Neural progenitor cell (in vitro differentiated cells): Measurements from ENCODE around the gene ZSWIM6. TPM values are rescaled to one million over a fixed set of nuclear protein-coding genes. Genes with fewer than 3 reads are reported as not detected.

Experiments used
- DNase-seq: peaks from one replicate; pipeline ENCODE4 v3.0.0-alpha.2; 2016; ENCODE audit warnings: low spot score
- H2AFZ ChIP-seq: fragments of 200-600 bp; sonication (generic); replicated peaks from 2 replicates; pipeline ENCODE4 v1.6.1; 2016; ENCODE audit warnings: antibody characterized with exemption
- H3F3A ChIP-seq: fragments of 200-600 bp; sonication (generic); 2 replicates; pipeline ENCODE4 v1.6.1; 2016; ENCODE audit warnings: antibody characterized with exemption, low read depth
- H3K27ac ChIP-seq: fragments of 200-600 bp; sonication (generic); 2 replicates; pipeline ENCODE4 v1.5.1; 2016; ENCODE audit warnings: mild to moderate bottlenecking
- H3K27me3 ChIP-seq: fragments of 200-600 bp; sonication (generic); 2 replicates; pipeline ENCODE4 v1.6.1; 2016; ENCODE audit warnings: mild to moderate bottlenecking, moderate library complexity
- H3K36me3 ChIP-seq: fragments of 200-600 bp; sonication (generic); 2 replicates; pipeline ENCODE4 v1.5.1; 2016
- H3K4me1 ChIP-seq: fragments of 200-600 bp; sonication (generic); 2 replicates; pipeline ENCODE4 v1.6.1; 2016; ENCODE audit warnings: mixed run types
- H3K4me2 ChIP-seq: fragments of 200-600 bp; sonication (generic); 2 replicates; pipeline ENCODE4 v1.6.1; 2016
- H3K4me3 ChIP-seq: fragments of 200-600 bp; sonication (generic); 2 replicates; pipeline ENCODE4 v1.5.1; 2016
- H3K79me2 ChIP-seq: fragments of 200-600 bp; sonication (generic); 2 replicates; pipeline ENCODE4 v1.6.1; 2016; ENCODE audit warnings: low read depth
- H3K9ac ChIP-seq: fragments of 200-600 bp; sonication (generic); 2 replicates; pipeline ENCODE4 v1.6.1; 2016
- H3K9me3 ChIP-seq: fragments of 200-600 bp; sonication (generic); 2 replicates; pipeline ENCODE4 v1.5.1; 2016; ENCODE audit warnings: low read depth
- H4K20me1 ChIP-seq: fragments of 200-600 bp; sonication (generic); 2 replicates; pipeline ENCODE4 v1.6.1; 2016; ENCODE audit warnings: low read depth
- H3K27ac Mint-ChIP-seq: 3 replicates; pipeline ENCODE4 v1.8.0; 2021; ENCODE audit warnings: mixed read lengths
- H3K27me3 Mint-ChIP-seq: 2 replicates; pipeline ENCODE4 v1.8.0; 2022; ENCODE audit warnings: low read depth, mild to moderate bottlenecking, inconsistent platforms, moderate library complexity, mixed read lengths; ENCODE audit not compliant: insufficient read depth
- H3K36me3 Mint-ChIP-seq: 3 replicates; pipeline ENCODE4 v1.8.0; 2021; ENCODE audit warnings: mixed read lengths
- H3K4me1 Mint-ChIP-seq: 3 replicates; pipeline ENCODE4 v1.8.0; 2021; ENCODE audit warnings: mixed read lengths
- H3K4me3 Mint-ChIP-seq: 3 replicates; pipeline ENCODE4 v1.8.0; 2021; ENCODE audit warnings: mild to moderate bottlenecking, moderate library complexity, mixed read lengths
- H3K9me3 Mint-ChIP-seq: 3 replicates; pipeline ENCODE4 v1.8.0; 2020; ENCODE audit warnings: mixed read lengths
- EZH2 ChIP-seq: fragments of 200-600 bp; sonication (generic); IDR thresholded peaks from 2 replicates; pipeline ENCODE4 v1.6.1; 2017; ENCODE audit warnings: antibody characterized with exemption, mild to moderate bottlenecking, moderate library complexity
- EZH2phosphoT487 ChIP-seq: fragments of 200-600 bp; sonication (generic); IDR thresholded peaks from 2 replicates; pipeline ENCODE4 v1.6.1; 2017; ENCODE audit warnings: antibody characterized with exemption
- total RNA-seq: library from RNA; depleted of rRNA; stranded (reverse); fragments of >200 nt; gene quantifications from 2 replicates; pipeline ENCODE4 v1.2.3, GENCODE V29; 2015; ENCODE audit warnings: low replicate concordance
- TF ChIP-seq, protein P1 (sequence below): fragments of 200-600 bp; sonication (generic); IDR thresholded peaks from 2 replicates; pipeline ENCODE4 v1.5.1; 2017; ENCODE audit warnings: antibody characterized with exemption, mild to moderate bottlenecking

Gene ZSWIM6
- total RNA-seq, 1 donor from 2014 or later = 32.2 TPM

DNA sequence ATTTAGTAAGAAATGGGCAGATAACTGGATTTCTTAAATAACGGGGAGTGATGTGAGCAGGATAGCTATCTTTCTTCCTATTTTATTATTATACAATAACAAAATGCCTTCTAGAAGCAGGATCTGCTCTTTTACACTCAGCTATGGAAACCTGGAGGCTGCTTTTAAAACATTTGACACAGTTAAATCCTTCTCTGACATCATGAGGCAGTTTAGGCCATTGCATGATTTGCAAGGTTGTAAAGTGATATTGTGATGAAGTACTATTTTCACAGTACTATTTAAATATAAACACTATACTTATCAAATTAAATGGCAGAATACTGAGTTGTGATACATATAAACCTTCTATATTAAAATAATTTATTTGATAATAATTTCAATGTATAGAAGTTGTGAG, 93.9 kb downstream of the ZSWIM6 start:
- peaks cover 7% of the 10 kb centered on the region for H3K4me1 ChIP-seq
- no peaks in the 10 kb centered on the region for H3F3A ChIP-seq
- DNase-seq = no peak
- peaks cover 47% of the 10 kb centered on the region for H4K20me1 ChIP-seq
- H3K27me3 ChIP-seq = no peaks in the 10 kb centered on the region
- no peak overlapping the region for H3K27ac Mint-ChIP-seq
- peaks cover 35% of the 10 kb centered on the region for H3K36me3 Mint-ChIP-seq
- no peak overlapping the region for H3K4me3 Mint-ChIP-seq
- no peak overlapping the region for H3K27ac ChIP-seq
- H3K4me3 ChIP-seq = no peak overlapping the region
- no peak overlapping the region for H3K4me2 ChIP-seq
- H3K9me3 ChIP-seq = no peaks in the 10 kb centered on the region
- H3K9ac ChIP-seq = no peak overlapping the region
- no peak overlapping the region for H2AFZ ChIP-seq
- H3K4me1 Mint-ChIP-seq = peaks cover 11% of the 10 kb centered on the region
- H3K9me3 Mint-ChIP-seq = peaks cover 29% of the 10 kb centered on the region
- H3K79me2 ChIP-seq = peaks cover 92% of the 10 kb centered on the region
- TF ChIP-seq, protein P1, sequence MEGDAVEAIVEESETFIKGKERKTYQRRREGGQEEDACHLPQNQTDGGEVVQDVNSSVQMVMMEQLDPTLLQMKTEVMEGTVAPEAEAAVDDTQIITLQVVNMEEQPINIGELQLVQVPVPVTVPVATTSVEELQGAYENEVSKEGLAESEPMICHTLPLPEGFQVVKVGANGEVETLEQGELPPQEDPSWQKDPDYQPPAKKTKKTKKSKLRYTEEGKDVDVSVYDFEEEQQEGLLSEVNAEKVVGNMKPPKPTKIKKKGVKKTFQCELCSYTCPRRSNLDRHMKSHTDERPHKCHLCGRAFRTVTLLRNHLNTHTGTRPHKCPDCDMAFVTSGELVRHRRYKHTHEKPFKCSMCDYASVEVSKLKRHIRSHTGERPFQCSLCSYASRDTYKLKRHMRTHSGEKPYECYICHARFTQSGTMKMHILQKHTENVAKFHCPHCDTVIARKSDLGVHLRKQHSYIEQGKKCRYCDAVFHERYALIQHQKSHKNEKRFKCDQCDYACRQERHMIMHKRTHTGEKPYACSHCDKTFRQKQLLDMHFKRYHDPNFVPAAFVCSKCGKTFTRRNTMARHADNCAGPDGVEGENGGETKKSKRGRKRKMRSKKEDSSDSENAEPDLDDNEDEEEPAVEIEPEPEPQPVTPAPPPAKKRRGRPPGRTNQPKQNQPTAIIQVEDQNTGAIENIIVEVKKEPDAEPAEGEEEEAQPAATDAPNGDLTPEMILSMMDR = no peak
- TF ChIP-seq EZH2 (no peak), EZH2phosphoT487 (no peak)
- no peaks in the 10 kb centered on the region for H3K36me3 ChIP-seq
- no peaks in the 10 kb centered on the region for H3K27me3 Mint-ChIP-seq

DNA sequence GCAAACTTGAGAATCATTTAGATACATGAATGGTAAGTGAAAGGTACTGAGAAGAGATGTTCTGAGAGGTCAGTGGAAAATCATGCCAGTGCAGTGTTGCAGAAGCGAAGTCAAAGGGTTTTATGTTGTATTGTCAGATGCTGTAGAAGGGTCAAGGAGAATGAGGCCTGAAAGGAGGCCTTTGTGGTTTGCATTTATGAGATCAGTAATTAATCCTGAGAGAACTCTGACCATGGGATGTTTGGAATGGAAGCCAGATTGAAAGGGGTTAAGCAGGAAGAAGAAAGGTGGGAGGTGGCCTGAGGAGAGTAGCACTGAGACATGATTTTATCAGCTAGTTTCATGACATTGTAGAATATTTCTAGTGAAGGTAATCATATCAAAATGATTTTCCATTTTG, 97.8 kb downstream of the ZSWIM6 start:
- no peak overlapping the region for H3K4me2 ChIP-seq
- no peak for DNase-seq
- H3K4me3 ChIP-seq = no peak overlapping the region
- H4K20me1 ChIP-seq = peaks cover 40% of the 10 kb centered on the region
- Mint-ChIP-seq H3K4me1 (peaks cover 4% of the 10 kb centered on the region), H3K27me3 (no peaks in the 10 kb centered on the region), H3K9me3 (peaks cover 29% of the 10 kb centered on the region), H3K4me3 (no peak overlapping the region), H3K27ac (no peak overlapping the region), H3K36me3 (peaks cover 33% of the 10 kb centered on the region)
- TF ChIP-seq EZH2 (no peak), EZH2phosphoT487 (no peak)
- TF ChIP-seq, protein P1 = no peak
- H3K4me1 ChIP-seq = peaks cover 7% of the 10 kb centered on the region
- no peak overlapping the region for H3K27ac ChIP-seq
- peaks cover 92% of the 10 kb centered on the region for H3K79me2 ChIP-seq
- H2AFZ ChIP-seq = no peak overlapping the region
- H3F3A ChIP-seq = no peaks in the 10 kb centered on the region
- H3K36me3 ChIP-seq = no peaks in the 10 kb centered on the region
- H3K27me3 ChIP-seq = no peaks in the 10 kb centered on the region
- H3K9me3 ChIP-seq = no peaks in the 10 kb centered on the region
- H3K9ac ChIP-seq = no peak overlapping the region

DNA sequence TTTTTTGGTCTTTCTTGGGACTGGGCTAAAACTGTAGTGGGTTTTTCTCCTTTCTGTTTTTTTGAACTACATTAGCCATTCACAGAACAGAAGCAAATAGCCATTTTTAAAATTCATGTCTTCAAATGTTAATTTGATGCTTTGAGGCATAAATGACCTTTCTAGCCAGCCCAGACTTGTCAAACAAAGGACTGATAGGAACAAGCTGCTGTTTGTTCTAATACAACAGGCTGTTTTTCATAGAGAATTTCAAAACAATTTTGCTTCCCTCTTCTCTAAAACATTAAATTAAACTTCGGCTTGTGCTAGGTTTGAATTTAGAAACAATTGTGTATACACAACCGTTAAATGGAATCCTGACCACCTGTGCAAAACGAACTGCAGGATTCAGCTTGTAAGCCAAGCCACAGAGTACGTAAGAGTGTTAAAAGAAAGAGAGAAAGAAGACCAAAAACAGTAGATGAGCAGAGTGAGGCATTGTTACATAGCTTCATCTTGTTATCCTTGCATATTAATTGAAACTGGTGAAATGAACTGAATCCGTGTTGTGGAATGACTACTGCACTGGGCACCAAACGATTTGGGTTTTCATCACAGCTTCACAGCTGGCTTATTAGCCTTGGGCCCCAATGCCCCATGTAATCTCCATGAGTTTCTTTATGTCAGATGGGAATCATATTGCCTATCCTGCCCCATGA, 100.0 kb downstream of the ZSWIM6 start:
- Histone ChIP-seq H3F3A (no peaks in the 10 kb centered on the region), H3K9me3 (no peaks in the 10 kb centered on the region), H3K4me1 (peaks cover 7% of the 10 kb centered on the region), H2AFZ (no peak overlapping the region), H3K79me2 (peaks cover 98% of the 10 kb centered on the region), H3K27ac (peak overlapping the region; percentile 78), H3K4me3 (no peak overlapping the region), H3K27me3 (no peaks in the 10 kb centered on the region), H3K36me3 (no peaks in the 10 kb centered on the region), H4K20me1 (peaks cover 50% of the 10 kb centered on the region), H3K9ac (no peak overlapping the region), H3K4me2 (peak overlapping the region; percentile 12)
- Mint-ChIP-seq H3K36me3 (peaks cover 34% of the 10 kb centered on the region), H3K9me3 (peaks cover 33% of the 10 kb centered on the region), H3K4me1 (peaks cover 4% of the 10 kb centered on the region), H3K4me3 (no peak overlapping the region), H3K27ac (no peak overlapping the region), H3K27me3 (no peaks in the 10 kb centered on the region)
- DNase-seq = no peak
- TF ChIP-seq EZH2 = no peak
- TF ChIP-seq, protein P1 = no peak
- TF ChIP-seq EZH2phosphoT487 = no peak
